Measurements from ENCODE around the gene C3orf20. TPM values are rescaled to one million over a fixed set of nuclear protein-coding genes. Genes with fewer than 3 reads are reported as not detected.

Gene C3orf20
- total and polyA plus RNA-seq, 2 of the 13 experiments (the other 11 are each of a cell fraction or from before 2014, with no cell fraction given): 0.03 to 0.04 TPM

GRCh38 chr3:14775011-14775410 lies 100.1 kb downstream of the C3orf20 start:
- H4K20me1 ChIP-seq (ENCODE audit: insufficient read depth, low read length): no peaks in the 10 kb centered on the region
- ChIA-PET POLR2A (no interaction called here), CTCF (ENCODE audit: low intra/inter-chr PET ratio, low total read pairs) (no interaction called here)
- no peaks in the 10 kb centered on the region for H3K36me3 ChIP-seq (replicated peaks in 1 of 2; ENCODE audit: control insufficient read depth in 1 of 2, insufficient read depth in 2 of 2, low read length in 2 of 2)
- H2AFZ ChIP-seq (ENCODE audit: low read length): no peak overlapping the region
- no peak overlapping the region for H3K4me3 ChIP-seq (replicated peaks in 1 of 3; ENCODE audit: insufficient read depth in 1 of 3, low read depth in 2 of 3, low read length in 3 of 3)
- intact Hi-C loops (cut with micrococcal nuclease; ENCODE audit: unreplicated experiment) (no loop called here), in situ Hi-C loops (cut with HindIII; ENCODE audit: extremely low pct_ligation_motif_present, low pct_unique_long_range_greater_than_20kb) (no loop called here)
- H3K9ac ChIP-seq (ENCODE audit: insufficient read depth, low read depth, low read length): no peak overlapping the region
- WGBS (ENCODE audit: low lambda C conversion rate): 26% methylated on average over 7 of the region's 7 CpGs
- H3K79me2 ChIP-seq (ENCODE audit: insufficient read depth, low read length): no peaks in the 10 kb centered on the region
- ATAC-seq (no peak), DNase-seq (ENCODE audit: low spot score) (no peak), FAIRE-seq (no peak)
- no peaks in the 10 kb centered on the region for H3K9me3 ChIP-seq (ENCODE audit: low read length)
- BruUV-seq (replicated peaks): no TSS peak
- peaks cover 3 to 42% of the 10 kb centered on the region in 2 experiments; a peak in 3 of 5 replicates for H3K27me3 ChIP-seq (ENCODE audit: control insufficient read depth in 1 of 2, insufficient read depth in 2 of 2, low read length in 2 of 2)
- H3K27ac ChIP-seq (ENCODE audit: extremely low read length, insufficient read depth, low read length): no peak overlapping the region
- no peaks in the 10 kb centered on the region for H3K4me1 ChIP-seq (ENCODE audit: insufficient read depth, low read length)
- TF ChIP-seq MBD4 (IDR thresholded peaks at IDR 0.05; ENCODE audit: borderline replicate concordance, low read length) (no peak), HDAC6 (IDR thresholded peaks at IDR 0.05; ENCODE audit: low read depth, low read length) (no peak), TGIF2 (CRISPR knock-in tag; IDR thresholded peaks at IDR 0.05) (no peak), HOXA5 (CRISPR knock-in tag; IDR thresholded peaks at IDR 0.05) (no peak), ZNF646 (CRISPR knock-in tag; IDR thresholded peaks at IDR 0.05) (no peak), RXRA (CRISPR knock-in tag; IDR thresholded peaks at IDR 0.05) (no peak), NCOR1 (IDR thresholded peaks at IDR 0.05; ENCODE audit: borderline replicate concordance, low read length) (no peak), RCOR2 (CRISPR knock-in tag; IDR thresholded peaks at IDR 0.05) (no peak), BCL3 (CRISPR knock-in tag; IDR thresholded peaks at IDR 0.05) (no peak), ZNF17 (CRISPR knock-in tag; IDR thresholded peaks at IDR 0.05) (no peak), MYC (CRISPR knock-in tag; IDR thresholded peaks at IDR 0.05; ENCODE audit: borderline replicate concordance) (no peak), RFX5 (IDR thresholded peaks at IDR 0.05; ENCODE audit: low read depth, low read length) (no peak)
- no peak overlapping the region for H3K4me2 ChIP-seq (ENCODE audit: low read depth, low read length)

Data from HepG2 (cell line).